ENCODE data around the gene GRIK1. TPM values are rescaled to one million over a fixed set of nuclear protein-coding genes. Genes with fewer than 3 reads are reported as not detected.

Gene GRIK1
- total RNA-seq, 1 donor from 2014 or later = 3.2 TPM

DNA sequence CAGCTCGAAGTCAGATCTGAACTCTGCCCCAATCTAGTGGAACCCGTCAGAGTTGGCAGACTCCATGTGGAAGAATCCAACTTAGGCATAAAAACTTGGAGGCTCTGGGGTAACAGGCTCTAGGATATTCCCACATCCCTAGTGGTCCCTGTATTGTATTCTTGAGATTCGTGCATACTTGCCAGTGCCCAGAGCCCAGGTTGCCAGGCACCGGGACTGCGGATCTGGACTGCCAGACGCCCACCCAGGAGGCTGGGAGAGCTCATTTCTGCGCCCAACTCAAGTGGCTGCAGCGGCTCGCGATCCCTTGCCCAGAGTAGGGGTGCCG lies 1.1 kb downstream of the GRIK1 start:
- DNase-seq (ENCODE audit: extremely low spot score in 2 of 2) = no peak
- no peak overlapping the region for H3K27ac ChIP-seq
- H3K9me3 ChIP-seq = no peaks in the 10 kb centered on the region
- H3K4me1 ChIP-seq = no peaks in the 10 kb centered on the region
- no peaks in the 10 kb centered on the region for H3K36me3 ChIP-seq
- H3K4me3 ChIP-seq = peak overlapping the region; percentile 36 to 43
- TF ChIP-seq, protein P1, sequence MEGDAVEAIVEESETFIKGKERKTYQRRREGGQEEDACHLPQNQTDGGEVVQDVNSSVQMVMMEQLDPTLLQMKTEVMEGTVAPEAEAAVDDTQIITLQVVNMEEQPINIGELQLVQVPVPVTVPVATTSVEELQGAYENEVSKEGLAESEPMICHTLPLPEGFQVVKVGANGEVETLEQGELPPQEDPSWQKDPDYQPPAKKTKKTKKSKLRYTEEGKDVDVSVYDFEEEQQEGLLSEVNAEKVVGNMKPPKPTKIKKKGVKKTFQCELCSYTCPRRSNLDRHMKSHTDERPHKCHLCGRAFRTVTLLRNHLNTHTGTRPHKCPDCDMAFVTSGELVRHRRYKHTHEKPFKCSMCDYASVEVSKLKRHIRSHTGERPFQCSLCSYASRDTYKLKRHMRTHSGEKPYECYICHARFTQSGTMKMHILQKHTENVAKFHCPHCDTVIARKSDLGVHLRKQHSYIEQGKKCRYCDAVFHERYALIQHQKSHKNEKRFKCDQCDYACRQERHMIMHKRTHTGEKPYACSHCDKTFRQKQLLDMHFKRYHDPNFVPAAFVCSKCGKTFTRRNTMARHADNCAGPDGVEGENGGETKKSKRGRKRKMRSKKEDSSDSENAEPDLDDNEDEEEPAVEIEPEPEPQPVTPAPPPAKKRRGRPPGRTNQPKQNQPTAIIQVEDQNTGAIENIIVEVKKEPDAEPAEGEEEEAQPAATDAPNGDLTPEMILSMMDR (IDR thresholded peaks at IDR 0.05) = no peak
- TF ChIP-seq POLR2AphosphoS5 (IDR thresholded peaks at IDR 0.05; ENCODE audit: insufficient read depth in 1 of 2, low read depth in 1 of 2) (no peak), POLR2A (IDR thresholded peaks at IDR 0.05) (no peak)
- H3K27me3 ChIP-seq = no peaks in the 10 kb centered on the region
- intact Hi-C loops (cut with DNase I) = no loop called here

DNA sequence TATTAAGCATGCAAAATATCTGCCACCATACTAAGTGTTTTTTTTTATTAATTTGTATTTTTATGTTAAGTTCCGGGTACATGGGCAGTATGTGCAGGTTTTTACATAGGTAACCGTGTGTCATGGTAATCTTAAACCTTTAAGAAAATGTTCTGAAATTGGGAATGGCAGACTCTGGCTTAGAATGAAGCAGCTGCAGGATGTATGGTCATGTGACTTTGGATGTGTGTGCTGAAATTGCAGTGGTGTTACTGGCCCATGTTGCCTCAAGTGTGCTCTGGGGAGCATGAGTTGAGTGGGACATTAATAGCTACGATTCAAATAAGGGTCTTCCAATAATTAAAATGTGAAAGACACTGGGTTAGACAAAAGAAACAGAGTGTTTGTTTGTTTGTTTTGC lies 6.7 kb downstream of the GRIK1 start:
- no peak for DNase-seq (ENCODE audit: extremely low spot score in 2 of 2)
- H3K4me3 ChIP-seq = no peak overlapping the region
- no peak overlapping the region for H3K27ac ChIP-seq
- no peak for TF ChIP-seq POLR2AphosphoS5 (IDR thresholded peaks at IDR 0.05; ENCODE audit: insufficient read depth in 1 of 2, low read depth in 1 of 2)
- TF ChIP-seq, protein P1 (IDR thresholded peaks at IDR 0.05) = no peak
- no peak for TF ChIP-seq POLR2A (IDR thresholded peaks at IDR 0.05)
- no peaks in the 10 kb centered on the region for H3K27me3 ChIP-seq
- no peaks in the 10 kb centered on the region for H3K9me3 ChIP-seq
- H3K4me1 ChIP-seq = no peaks in the 10 kb centered on the region
- no peaks in the 10 kb centered on the region for H3K36me3 ChIP-seq
- intact Hi-C loops (cut with DNase I) = no loop called here

DNA sequence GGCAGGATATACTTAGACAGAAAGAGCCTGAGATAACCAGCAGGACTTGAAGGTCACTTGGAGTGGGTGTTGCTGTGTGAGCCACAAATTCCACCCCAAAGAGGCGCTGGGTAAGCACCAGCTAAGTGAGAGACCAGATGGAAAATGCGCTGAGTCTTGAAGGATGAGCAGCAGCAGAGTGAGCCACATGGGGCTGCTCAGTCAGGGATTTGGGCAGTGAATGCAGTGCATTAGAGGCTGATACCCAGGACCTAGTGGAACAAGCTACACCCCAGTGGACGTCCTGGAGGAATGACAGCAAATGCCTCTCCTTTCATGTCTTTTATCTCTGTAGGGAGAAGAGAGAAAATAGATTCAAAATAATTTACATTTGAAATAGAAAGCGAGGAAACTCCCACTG lies 11.3 kb downstream of the GRIK1 start:
- DNase-seq (ENCODE audit: extremely low spot score in 2 of 2) = no peak
- intact Hi-C loops (cut with DNase I) = no loop called here
- Histone ChIP-seq H3K4me1 (no peaks in the 10 kb centered on the region), H3K9me3 (no peaks in the 10 kb centered on the region), H3K27me3 (no peaks in the 10 kb centered on the region), H3K27ac (no peak overlapping the region), H3K4me3 (no peak overlapping the region), H3K36me3 (no peaks in the 10 kb centered on the region)
- no peak for TF ChIP-seq POLR2AphosphoS5 (IDR thresholded peaks at IDR 0.05; ENCODE audit: insufficient read depth in 1 of 2, low read depth in 1 of 2)
- no peak for TF ChIP-seq POLR2A (IDR thresholded peaks at IDR 0.05)
- TF ChIP-seq, protein P1 (IDR thresholded peaks at IDR 0.05) = no peak

DNA sequence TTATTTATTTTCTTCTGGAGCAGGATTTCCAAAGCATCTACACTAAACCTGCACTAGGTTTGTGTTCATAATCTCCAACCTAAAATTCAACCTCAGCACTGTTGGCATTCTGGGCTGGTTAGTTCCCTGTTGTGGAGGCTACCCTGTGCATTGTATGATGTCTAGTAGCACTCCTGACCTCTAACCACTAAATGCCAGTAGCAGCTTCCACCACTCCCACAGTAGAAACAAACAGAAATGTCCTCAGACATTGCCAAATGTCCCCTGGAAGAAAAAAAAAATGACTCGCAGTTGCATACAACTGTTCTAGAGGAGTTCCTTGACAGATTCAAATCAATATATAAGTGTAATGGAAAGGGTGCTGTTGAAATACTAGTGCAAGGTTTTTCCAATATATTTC lies 18.9 kb downstream of the GRIK1 start:
- H3K36me3 ChIP-seq = no peaks in the 10 kb centered on the region
- intact Hi-C loops (cut with DNase I) = no loop called here
- H3K4me3 ChIP-seq = no peak overlapping the region
- no peaks in the 10 kb centered on the region for H3K27me3 ChIP-seq
- no peak for TF ChIP-seq POLR2AphosphoS5 (IDR thresholded peaks at IDR 0.05; ENCODE audit: insufficient read depth in 1 of 2, low read depth in 1 of 2)
- TF ChIP-seq POLR2A (IDR thresholded peaks at IDR 0.05) = no peak
- TF ChIP-seq, protein P1 (IDR thresholded peaks at IDR 0.05) = no peak
- H3K4me1 ChIP-seq = no peaks in the 10 kb centered on the region
- no peak for DNase-seq (ENCODE audit: extremely low spot score in 2 of 2)
- H3K27ac ChIP-seq = no peak overlapping the region
- H3K9me3 ChIP-seq = no peaks in the 10 kb centered on the region

DNA sequence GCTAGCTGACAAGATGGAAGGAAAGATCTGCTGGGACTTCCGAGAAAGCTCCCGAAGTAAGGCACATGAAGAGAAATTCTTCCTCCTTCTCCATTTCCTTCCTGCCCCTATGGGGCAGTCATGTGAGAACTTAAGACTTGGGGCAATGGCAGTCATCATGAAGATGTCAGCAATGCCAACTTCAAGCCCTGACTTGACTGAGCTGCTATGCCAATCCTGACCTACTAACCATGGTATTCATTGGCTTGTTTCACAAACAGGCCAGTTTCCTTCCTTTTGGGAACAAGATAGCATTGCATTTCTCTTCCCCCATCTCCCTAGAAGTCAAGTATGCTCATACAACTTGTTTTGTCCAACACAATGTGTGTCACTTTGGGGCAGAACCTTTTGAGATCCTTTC lies 25.5 kb downstream of the GRIK1 start:
- Histone ChIP-seq H3K27me3 (no peaks in the 10 kb centered on the region), H3K4me1 (no peaks in the 10 kb centered on the region), H3K4me3 (no peak overlapping the region), H3K27ac (no peak overlapping the region), H3K9me3 (no peaks in the 10 kb centered on the region), H3K36me3 (no peaks in the 10 kb centered on the region)
- DNase-seq (ENCODE audit: extremely low spot score in 2 of 2) = no peak
- TF ChIP-seq, protein P1 (IDR thresholded peaks at IDR 0.05) = no peak
- no peak for TF ChIP-seq POLR2A (IDR thresholded peaks at IDR 0.05)
- TF ChIP-seq POLR2AphosphoS5 (IDR thresholded peaks at IDR 0.05; ENCODE audit: insufficient read depth in 1 of 2, low read depth in 1 of 2) = no peak
- intact Hi-C loops (cut with DNase I) = no loop called here

Measured in vagina (tissue), 2 donors.